ENCODE results near the gene VAV2. TPM values are rescaled to one million over a fixed set of nuclear protein-coding genes. Genes with fewer than 3 reads are reported as not detected.

Gene VAV2
- total and polyA plus RNA-seq, 5 donors from 2014 or later = 0.24 to 0.67 (median 0.37) TPM; not detected in 1

- Mint-ChIP-seq H3K27me3 (no peaks in the 10 kb centered on the region), H3K4me1 (peaks cover 0 to 14% (median 7%) of the 10 kb centered on the region in 4 donors), H3K36me3 (no peaks in the 10 kb centered on the region), H3K27ac (peak overlapping the region in 1 of 3 donors; percentile 59), H3K4me3 (no peak overlapping the region), H3K9me3 (no peaks in the 10 kb centered on the region)
- H3K9me3 ChIP-seq (ENCODE audit: control insufficient read depth in 2 of 2, low read length in 2 of 2) = no peaks in the 10 kb centered on the region
- DNase-seq (no peak), ATAC-seq (ENCODE audit: low read depth in 2 of 2) (no peak)
- no peak overlapping the region for H3K4me3 ChIP-seq (ENCODE audit: low read depth, low read length)
- peaks cover 10% of the 10 kb centered on the region for H3K4me1 ChIP-seq (ENCODE audit: control insufficient read depth, insufficient read depth, low read length, poor library complexity, severe bottlenecking)
- H3K27ac ChIP-seq (ENCODE audit: insufficient read depth, low read length, poor library complexity, severe bottlenecking) = no peak overlapping the region
- H3K36me3 ChIP-seq (ENCODE audit: control insufficient read depth, insufficient read depth, low read length) = no peaks in the 10 kb centered on the region
- no peaks in the 10 kb centered on the region for H3K27me3 ChIP-seq (ENCODE audit: control insufficient read depth, insufficient read depth, low read length)
Observed at GRCh38 chr9:133713960-133714495, 278.1 kb downstream of the VAV2 start.

GRCh38 chr9:133713150-133713959, 278.8 kb downstream of the VAV2 start:
- DNase-seq (no peak), ATAC-seq (ENCODE audit: low read depth in 2 of 2) (no peak)
- Mint-ChIP-seq H3K27ac (peak overlapping the region in 1 of 3 donors; percentile 59), H3K27me3 (no peaks in the 10 kb centered on the region), H3K36me3 (no peaks in the 10 kb centered on the region), H3K4me3 (no peak overlapping the region), H3K4me1 (peaks cover 0 to 14% (median 7%) of the 10 kb centered on the region in 4 donors), H3K9me3 (no peaks in the 10 kb centered on the region)
- Histone ChIP-seq H3K4me3 (ENCODE audit: low read depth, low read length) (no peak overlapping the region), H3K27ac (ENCODE audit: insufficient read depth, low read length, poor library complexity, severe bottlenecking) (no peak overlapping the region), H3K4me1 (ENCODE audit: control insufficient read depth, insufficient read depth, low read length, poor library complexity, severe bottlenecking) (peaks cover 15% of the 10 kb centered on the region), H3K27me3 (ENCODE audit: control insufficient read depth, insufficient read depth, low read length) (no peaks in the 10 kb centered on the region), H3K9me3 (ENCODE audit: control insufficient read depth in 2 of 2, low read length in 2 of 2) (no peaks in the 10 kb centered on the region), H3K36me3 (ENCODE audit: control insufficient read depth, insufficient read depth, low read length) (no peaks in the 10 kb centered on the region)

- Mint-ChIP-seq H3K9me3 (no peaks in the 10 kb centered on the region), H3K4me1 (peaks cover 0 to 14% (median 7%) of the 10 kb centered on the region in 4 donors), H3K4me3 (no peak overlapping the region), H3K27ac (no peak overlapping the region), H3K36me3 (no peaks in the 10 kb centered on the region), H3K27me3 (no peaks in the 10 kb centered on the region)
- no peak for ATAC-seq (ENCODE audit: low read depth in 2 of 2)
- Histone ChIP-seq H3K4me1 (ENCODE audit: control insufficient read depth, insufficient read depth, low read length, poor library complexity, severe bottlenecking) (peaks cover 15% of the 10 kb centered on the region), H3K4me3 (ENCODE audit: low read depth, low read length) (no peak overlapping the region), H3K36me3 (ENCODE audit: control insufficient read depth, insufficient read depth, low read length) (no peaks in the 10 kb centered on the region), H3K27me3 (ENCODE audit: control insufficient read depth, insufficient read depth, low read length) (no peaks in the 10 kb centered on the region), H3K27ac (ENCODE audit: insufficient read depth, low read length, poor library complexity, severe bottlenecking) (no peak overlapping the region), H3K9me3 (ENCODE audit: control insufficient read depth in 2 of 2, low read length in 2 of 2) (no peaks in the 10 kb centered on the region)
- DNase-seq = no peak
Observed at GRCh38 chr9:133712221-133713100, 279.7 kb downstream of the VAV2 start.

Other genes starting within 250 kb of the VAV2 start
- gene BRD3OS, start 33.2 kb upstream of the VAV2 start, total RNA-seq = 4.6 TPM
- gene BRD3OS, start 33.2 kb upstream of the VAV2 start, polyA plus RNA-seq = 10 to 100 TPM; 14.9 to 20.6 (median 17.5) TPM
- 39.3 TPM for gene BRD3, start 75.7 kb upstream of the VAV2 start, total RNA-seq
- gene BRD3, start 75.7 kb upstream of the VAV2 start, polyA plus RNA-seq = 10 to 100 TPM; 10.4 to 13.7 (median 12.1) TPM
- gene WDR5, start 143.8 kb upstream of the VAV2 start, total RNA-seq = 19.3 TPM
- 10 to 100 TPM; 11.4 to 18.0 (median 15.1) TPM for gene WDR5, start 143.8 kb upstream of the VAV2 start, polyA plus RNA-seq
- 106 TPM for gene RNU6ATAC, start 172.2 kb upstream of the VAV2 start, total RNA-seq
- not detected for gene RNU6ATAC, start 172.2 kb upstream of the VAV2 start, polyA plus RNA-seq

Data from CD4-positive, CD25-positive, alpha-beta regulatory T cell (primary cell).